H1 (cell line): ENCODE measurements around the gene SPARC. TPM values are rescaled to one million over a fixed set of nuclear protein-coding genes. Genes with fewer than 3 reads are reported as not detected.

Source experiments
- CTCF ChIA-PET: fragments of 300-600 bp; sonication (Branson Sonifier 250); formaldehyde crosslinking; loops from one replicate; lab custom pipeline; 2021; ENCODE audit not compliant: partially characterized antibody; lab: Charles Lee
- POLR2A ChIA-PET: fragments of 300-600 bp; sonication (Branson Sonifier 250); formaldehyde crosslinking; loops from one replicate; lab custom pipeline; 2021; ENCODE audit warnings: inconsistent platforms; ENCODE audit not compliant: partially characterized antibody; lab: Charles Lee
- DNase-seq, 2 experiments: peaks; one replicate each; pipeline versions ENCODE4 v3.0.0 to v3.0.0-alpha.2; 2010 to 2022; ENCODE audit warnings: low spot score in 2 of 2, low read depth in 1 of 2, mixed read lengths in 1 of 2
- FAIRE-seq: peaks from 2 replicates; lab custom pipeline; 2011; peaks lifted over from hg19 to GRCh38; lab: Jason Lieb, UNC
- H2AFZ ChIP-seq: 2 replicates; pipeline ENCODE4 v1.8.1; 2012; ENCODE audit warnings: low read length, inconsistent platforms
- H2AK5ac ChIP-seq: 2 replicates; pipeline ENCODE4 v1.6.1; 2013; ENCODE audit warnings: low read depth, low read length
- H2BK120ac ChIP-seq: replicated peaks from 2 replicates; pipeline ENCODE3; 2013; ENCODE audit warnings: low read depth, low read length, inconsistent platforms
- H2BK12ac ChIP-seq: 2 replicates; pipeline ENCODE4 v1.6.1; 2013; ENCODE audit warnings: low read depth, low read length
- H2BK15ac ChIP-seq: 2 replicates; pipeline ENCODE4 v1.6.1; 2013; ENCODE audit warnings: low read length
- H2BK20ac ChIP-seq: 2 replicates; pipeline ENCODE4 v1.6.1; 2013; ENCODE audit warnings: low read length
- H2BK5ac ChIP-seq: 2 replicates; pipeline ENCODE4 v1.6.1; 2013; ENCODE audit warnings: low read depth, low read length
- H3K14ac ChIP-seq: 2 replicates; pipeline ENCODE4 v1.6.1; 2013; ENCODE audit warnings: inconsistent platforms; ENCODE audit not compliant: insufficient read length
- H3K18ac ChIP-seq: 2 replicates; pipeline ENCODE4 v1.6.1; 2013; ENCODE audit warnings: low read length; ENCODE audit errors: extremely low read depth
- H3K23ac ChIP-seq: 2 replicates; pipeline ENCODE4 v1.6.1; 2013; ENCODE audit warnings: inconsistent platforms; ENCODE audit not compliant: insufficient read length
- H3K23me2 ChIP-seq: 2 replicates; pipeline ENCODE4 v1.6.1; 2013; ENCODE audit warnings: low read depth, low read length
- H3K27ac ChIP-seq: 2 replicates; pipeline ENCODE4 v1.6.1; 2011; ENCODE audit warnings: low read depth, low read length, inconsistent platforms
- H3K27me3 ChIP-seq, 4 experiments: replicated peaks in 1 of 4; 1 replicate in 1 of 4; 2 replicates in 3 of 4; pipeline versions ENCODE4 v1.6.1 to v1.8.1; 2011 to 2013; ENCODE audit warnings: low read length in 3 of 4, mild to moderate bottlenecking in 3 of 4, inconsistent platforms in 2 of 4, mixed read lengths in 2 of 4, moderate library complexity in 1 of 4; ENCODE audit not compliant: control insufficient read depth in 3 of 4, insufficient read depth in 3 of 4; ENCODE audit errors: extremely low read depth in 1 of 4
- H3K36me3 ChIP-seq, 4 experiments: 2 replicates each; pipeline versions ENCODE4 v1.6.1 to v1.8.1; 2011 to 2013; ENCODE audit warnings: mild to moderate bottlenecking in 4 of 4, low read length in 3 of 4, moderate library complexity in 2 of 4, control low read depth in 1 of 4, inconsistent platforms in 1 of 4; ENCODE audit not compliant: insufficient read depth in 4 of 4, control insufficient read depth in 2 of 4
- H3K4ac ChIP-seq: replicated peaks from 2 replicates; pipeline ENCODE3; 2013; ENCODE audit warnings: low read length, low read depth, mixed read lengths, inconsistent platforms; ENCODE audit not compliant: insufficient read length
- H3K4me1 ChIP-seq, 4 experiments: replicated peaks in 1 of 4; 1 replicate in 1 of 4; 2 replicates in 3 of 4; pipeline versions ENCODE4 v1.6.1 to v1.8.1; 2011 to 2013; ENCODE audit warnings: low read length in 3 of 4, inconsistent platforms in 2 of 4, mixed read lengths in 1 of 4; ENCODE audit not compliant: insufficient read depth in 4 of 4, control insufficient read depth in 3 of 4
- H3K4me2 ChIP-seq, 2 experiments: 2 replicates each; pipeline versions ENCODE4 v1.6.1 to v1.8.1; 2011 to 2013; ENCODE audit warnings: low read depth in 2 of 2, low read length in 2 of 2, control low read depth in 1 of 2, inconsistent platforms in 1 of 2, mild to moderate bottlenecking in 1 of 2; ENCODE audit not compliant: insufficient read depth in 1 of 2
- H3K4me3 ChIP-seq, 4 experiments: fragments of 200-600, 300-600 bp in 1 of 4; sonication (generic), shearing (Covaris generic), sonication (Bioruptor Twin) in 1 of 4; 2 replicates each; pipeline versions ENCODE4 v1.5.1 to v1.8.1; 2011 to 2016; ENCODE audit warnings: low read length in 4 of 4, low read depth in 3 of 4, control low read depth in 2 of 4, inconsistent platforms in 2 of 4, mild to moderate bottlenecking in 2 of 4, mixed read lengths in 1 of 4, moderate library complexity in 1 of 4; ENCODE audit not compliant: insufficient read depth in 2 of 4; ENCODE audit errors: extremely low read depth in 1 of 4
- H3K56ac ChIP-seq: replicated peaks from 2 replicates; pipeline ENCODE3; 2013; ENCODE audit warnings: low read depth, mild to moderate bottlenecking, mixed read lengths, low read length, inconsistent platforms; ENCODE audit not compliant: insufficient read length
- H3K79me1 ChIP-seq: 2 replicates; pipeline ENCODE4 v1.6.1; 2013; ENCODE audit warnings: low read depth, low read length, control low read depth
- H3K79me2 ChIP-seq, 2 experiments: 2 replicates each; pipeline versions ENCODE4 v1.6.1 to v1.8.1; 2012 to 2013; ENCODE audit warnings: low read length in 2 of 2, mild to moderate bottlenecking in 2 of 2, inconsistent platforms in 1 of 2; ENCODE audit not compliant: insufficient read depth in 2 of 2, control insufficient read depth in 1 of 2
- H3K9ac ChIP-seq, 4 experiments: replicated peaks in 1 of 4; 1 replicate in 1 of 4; 2 replicates in 3 of 4; pipeline versions ENCODE4 v1.6.1 to v1.8.1; 2011 to 2013; ENCODE audit warnings: low read depth in 3 of 4, low read length in 3 of 4, control low read depth in 2 of 4, mild to moderate bottlenecking in 2 of 4, moderate library complexity in 2 of 4, inconsistent platforms in 1 of 4; ENCODE audit errors: extremely low read depth in 1 of 4
- H3K9me3 ChIP-seq, 2 experiments: 2 replicates each; pipeline versions ENCODE4 v1.6.1 to v1.8.1; 2012 to 2013; ENCODE audit warnings: mild to moderate bottlenecking in 2 of 2, moderate library complexity in 2 of 2, control low read depth in 1 of 2, inconsistent platforms in 1 of 2, low read depth in 1 of 2, low read length in 1 of 2, mixed read lengths in 1 of 2; ENCODE audit not compliant: insufficient read depth in 2 of 2
- H4K20me1 ChIP-seq, 2 experiments: replicated peaks in 1 of 2; 2 replicates each; pipeline versions ENCODE3 to v1.8.1; 2011 to 2013; ENCODE audit warnings: inconsistent platforms in 2 of 2, low read length in 2 of 2, mild to moderate bottlenecking in 1 of 2; ENCODE audit not compliant: insufficient read depth in 2 of 2, control insufficient read depth in 1 of 2
- H4K5ac ChIP-seq: 2 replicates; pipeline ENCODE4 v1.6.1; 2013; ENCODE audit warnings: low read length, low read depth, mixed read lengths, inconsistent platforms; ENCODE audit not compliant: insufficient read length
- H4K8ac ChIP-seq: 2 replicates; pipeline ENCODE4 v1.8.0; 2013; ENCODE audit warnings: mild to moderate bottlenecking, moderate library complexity, low read length, inconsistent platforms; ENCODE audit not compliant: insufficient read depth; ENCODE audit errors: extremely low read depth
- H4K91ac ChIP-seq: replicated peaks from 2 replicates; pipeline ENCODE3; 2013; ENCODE audit warnings: low read length, mixed read lengths, inconsistent platforms; ENCODE audit not compliant: insufficient read length
- BACH1 ChIP-seq: IDR thresholded peaks from 2 replicates; pipeline ENCODE4 v1.6.1; 2012; ENCODE audit warnings: low read length, improper control_type of control experiment
- CHD2 ChIP-seq: IDR thresholded peaks from 2 replicates; pipeline ENCODE4 v1.6.1; 2012; ENCODE audit warnings: low read length, improper control_type of control experiment
- CREB1 ChIP-seq: IDR thresholded peaks from 2 replicates; pipeline ENCODE4 v1.6.1; 2012; ENCODE audit warnings: inconsistent platforms
- EGR1 ChIP-seq: IDR thresholded peaks from 2 replicates; pipeline ENCODE4 v1.6.1; 2011; ENCODE audit warnings: low read depth, low read length, borderline replicate concordance
- KDM5A ChIP-seq: fragments of 200-600 bp; IDR thresholded peaks from 2 replicates; pipeline ENCODE4 v1.7.1; 2012; ENCODE audit warnings: mild to moderate bottlenecking, low read length, inconsistent platforms, mixed read lengths
- RBBP5 ChIP-seq: IDR thresholded peaks from 2 replicates; pipeline ENCODE4 v1.7.1; 2012; ENCODE audit warnings: low read depth, mild to moderate bottlenecking, inconsistent platforms, low read length, moderate library complexity, borderline replicate concordance
- RNF2 ChIP-seq: fragments of 200-900, 300-1000 bp; sonication (generic); IDR thresholded peaks from 2 replicates; pipeline ENCODE4 v1.7.1; 2016; ENCODE audit warnings: borderline replicate concordance, low read depth, mild to moderate bottlenecking, antibody characterized with exemption, low read length; ENCODE audit not compliant: poor library complexity, severe bottlenecking; ENCODE audit errors: missing control alignments
- YY1 ChIP-seq: IDR thresholded peaks from 2 replicates; pipeline ENCODE4 v1.6.1; 2011; ENCODE audit warnings: low read depth, mild to moderate bottlenecking, low read length
- WGBS, 2 experiments: shearing (Covaris generic) in 1 of 2; methylation state at CpG; one replicate each; pipeline versions ENCODE4 v1.1.6 to v1.1.7; 2013 to 2015; ENCODE audit warnings: low lambda C conversion rate in 2 of 2, mixed read lengths in 2 of 2, inconsistent platforms in 1 of 2, low coverage in 1 of 2, missing lambda C conversion rate in 1 of 2; ENCODE audit not compliant: insufficient replicate concordance in 2 of 2, insufficient coverage in 1 of 2, insufficient read length in 1 of 2; ENCODE audit errors: extremely low coverage in 1 of 2, missing lambda C conversion rate in 1 of 2; 5-methylcytosine and 5-hydroxymethylcytosine counted together
- polyA plus RNA-seq, 7 experiments: library from polyadenylated mRNA; depleted of rRNA in 3 of 7; stranded (reverse) in 5 of 7; unstranded in 2 of 7; fragments of >200 nt in 5 of 7; fragments of 200-250 nt in 2 of 7; gene quantifications; 1 replicate in 5 of 7; 2 replicates in 1 of 7; 4 replicates in 1 of 7; pipeline versions ENCODE4 v1.2.1 to v1.2.3, GENCODE V29; 2011 to 2013; ENCODE audit warnings: missing spikeins in 2 of 7, mixed read lengths in 2 of 7
- total RNA-seq: library from RNA; stranded (reverse); fragmentation: NEBNext Ultra II Directional; extraction: Animal tissue kit (Norgen Biotek cat#: 25700); gene quantifications from 2 replicates; pipeline ENCODE4 v1.2.1, GENCODE V29; 2021
- TF ChIP-seq, protein P1 (sequence below): IDR thresholded peaks from 2 replicates; pipeline ENCODE4 v1.6.1; 2011; ENCODE audit warnings: low read length, improper control_type of control experiment
- TF ChIP-seq, protein P2 (sequence below): IDR thresholded peaks from 2 replicates; pipeline ENCODE4 v1.6.1; 2011; ENCODE audit warnings: low read depth, mild to moderate bottlenecking, low read length; ENCODE audit not compliant: insufficient read depth
- TF ChIP-seq, protein P3 (sequence below): IDR thresholded peaks from 2 replicates; pipeline ENCODE4 v1.6.1; 2012; ENCODE audit warnings: low read length, inconsistent platforms

SPARC gene
- total and polyA plus RNA-seq, 2 of the 8 experiments (the other 6 are each of a cell fraction or from before 2014, with no cell fraction given), result 375 to 438 TPM

DNA sequence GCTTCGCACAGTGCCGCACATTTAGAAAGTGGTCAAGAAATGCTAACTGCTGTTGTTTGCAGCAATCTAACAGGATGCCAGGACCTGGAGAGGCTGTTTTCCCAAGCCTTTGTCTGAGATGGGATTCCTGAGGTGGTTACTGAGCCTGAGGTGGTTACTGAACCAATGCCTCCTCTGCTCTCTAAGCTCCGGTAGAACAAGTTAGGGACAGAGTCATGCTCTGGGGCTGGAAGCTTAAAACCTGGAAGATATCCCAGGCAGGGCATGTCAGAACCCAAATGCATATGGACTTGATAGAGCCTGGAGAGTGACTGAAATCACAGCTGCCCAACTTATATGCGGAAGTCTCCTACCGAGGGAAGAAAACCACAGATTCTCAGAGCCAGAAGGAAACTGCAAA lies 49.0 kb downstream of the SPARC start:
- H2BK20ac ChIP-seq, result no peak overlapping the region
- no peaks in the 10 kb centered on the region for H3K23me2 ChIP-seq
- no peaks in the 10 kb centered on the region for H4K20me1 ChIP-seq
- FAIRE-seq, result no peak
- ChIA-PET CTCF (interaction anchor here (0.7 to 2.3 kb wide), 9 partner anchors 10 to 114 kb away, joined by 3 to 15 read pairs (median 5); no protein-coding TSS in a partner anchor), POLR2A (no interaction called here)
- no peak overlapping the region for H3K4ac ChIP-seq
- H2AK5ac ChIP-seq, result no peak overlapping the region
- no peak overlapping the region for H4K91ac ChIP-seq
- no peaks in the 10 kb centered on the region; a peak in 2 of 7 replicates for H3K27me3 ChIP-seq
- H3K4me1 ChIP-seq, result peaks cover 0 to 5% (median 2%) of the 10 kb centered on the region in 4 experiments; a peak in 2 of 7 replicates
- no peaks in the 10 kb centered on the region for H3K79me1 ChIP-seq
- no peaks in the 10 kb centered on the region for H3K79me2 ChIP-seq
- no peak overlapping the region for H2AFZ ChIP-seq
- H3K14ac ChIP-seq, result no peak overlapping the region
- WGBS, 2 experiments, result 91% methylated on average over 5 of the region's 5 CpGs; no CpG with 5 or more reads in 1 of the 2 experiments
- H2BK15ac ChIP-seq, result no peak overlapping the region
- H3K4me2 ChIP-seq, result no peak overlapping the region
- H2BK12ac ChIP-seq, result no peak overlapping the region
- H3K9ac ChIP-seq, result no peak overlapping the region
- H3K56ac ChIP-seq, result no peak overlapping the region
- no peaks in the 10 kb centered on the region for H3K36me3 ChIP-seq
- no peaks in the 10 kb centered on the region for H3K9me3 ChIP-seq
- H2BK120ac ChIP-seq, result no peak overlapping the region
- no peak overlapping the region for H3K23ac ChIP-seq
- H4K5ac ChIP-seq, result no peak overlapping the region
- H3K18ac ChIP-seq, result no peak overlapping the region
- H3K27ac ChIP-seq, result no peak overlapping the region
- DNase-seq, result no peak
- H4K8ac ChIP-seq, result no peak overlapping the region
- H2BK5ac ChIP-seq, result no peak overlapping the region
- H3K4me3 ChIP-seq, result no peak overlapping the region
- TF ChIP-seq KDM5A, result no peak
- TF ChIP-seq CREB1, result no peak
- no peak for TF ChIP-seq BACH1
- TF ChIP-seq EGR1, result no peak
- no peak for TF ChIP-seq YY1
- TF ChIP-seq, protein P1, sequence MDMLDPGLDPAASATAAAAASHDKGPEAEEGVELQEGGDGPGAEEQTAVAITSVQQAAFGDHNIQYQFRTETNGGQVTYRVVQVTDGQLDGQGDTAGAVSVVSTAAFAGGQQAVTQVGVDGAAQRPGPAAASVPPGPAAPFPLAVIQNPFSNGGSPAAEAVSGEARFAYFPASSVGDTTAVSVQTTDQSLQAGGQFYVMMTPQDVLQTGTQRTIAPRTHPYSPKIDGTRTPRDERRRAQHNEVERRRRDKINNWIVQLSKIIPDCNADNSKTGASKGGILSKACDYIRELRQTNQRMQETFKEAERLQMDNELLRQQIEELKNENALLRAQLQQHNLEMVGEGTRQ, result no peak
- TF ChIP-seq RNF2, result no peak
- TF ChIP-seq, protein P2, sequence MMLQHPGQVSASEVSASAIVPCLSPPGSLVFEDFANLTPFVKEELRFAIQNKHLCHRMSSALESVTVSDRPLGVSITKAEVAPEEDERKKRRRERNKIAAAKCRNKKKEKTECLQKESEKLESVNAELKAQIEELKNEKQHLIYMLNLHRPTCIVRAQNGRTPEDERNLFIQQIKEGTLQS, result no peak
- TF ChIP-seq, protein P3, sequence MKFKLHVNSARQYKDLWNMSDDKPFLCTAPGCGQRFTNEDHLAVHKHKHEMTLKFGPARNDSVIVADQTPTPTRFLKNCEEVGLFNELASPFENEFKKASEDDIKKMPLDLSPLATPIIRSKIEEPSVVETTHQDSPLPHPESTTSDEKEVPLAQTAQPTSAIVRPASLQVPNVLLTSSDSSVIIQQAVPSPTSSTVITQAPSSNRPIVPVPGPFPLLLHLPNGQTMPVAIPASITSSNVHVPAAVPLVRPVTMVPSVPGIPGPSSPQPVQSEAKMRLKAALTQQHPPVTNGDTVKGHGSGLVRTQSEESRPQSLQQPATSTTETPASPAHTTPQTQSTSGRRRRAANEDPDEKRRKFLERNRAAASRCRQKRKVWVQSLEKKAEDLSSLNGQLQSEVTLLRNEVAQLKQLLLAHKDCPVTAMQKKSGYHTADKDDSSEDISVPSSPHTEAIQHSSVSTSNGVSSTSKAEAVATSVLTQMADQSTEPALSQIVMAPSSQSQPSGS, result no peak
- TF ChIP-seq CHD2, result no peak
- TF ChIP-seq RBBP5, result no peak
